Measurements from ENCODE around the gene HPCAL1. TPM values are rescaled to one million over a fixed set of nuclear protein-coding genes. Genes with fewer than 3 reads are reported as not detected.

Gene HPCAL1
- total and polyA plus RNA-seq, 2 experiments from 2014 or later = 8.3 to 25.4 TPM

- TF ChIP-seq ETS1 (IDR thresholded peaks at IDR 0.05) = no peak
- no peak for TF ChIP-seq POLR2AphosphoS5 (IDR thresholded peaks at IDR 0.05; ENCODE audit: low read depth)
- TF ChIP-seq CTCF (conservative IDR thresholded peaks at IDR 0.05; ENCODE audit: low read depth in 2 of 2) = no peak
- TF ChIP-seq ZNF331 (CRISPR knock-in tag; IDR thresholded peaks at IDR 0.05; ENCODE audit: low read depth) = no peak
These were observed 36.5 kb upstream of the HPCAL1 start (continued) for GRCh38 chr2:10266133-10266620.

- Histone ChIP-seq H3K36me3 (ENCODE audit: insufficient read depth) (no peaks in the 10 kb centered on the region), H4K20me1 (replicated peaks; ENCODE audit: insufficient read depth) (no peaks in the 10 kb centered on the region), H3K79me2 (replicated peaks; ENCODE audit: insufficient read depth) (no peaks in the 10 kb centered on the region), H3F3A (replicated peaks; ENCODE audit: low read depth) (no peaks in the 10 kb centered on the region), H3K4me2 (no peak overlapping the region), H2AFZ (no peak overlapping the region), H3K4me1 (ENCODE audit: insufficient read depth) (no peaks in the 10 kb centered on the region), H3K4me3 (no peak overlapping the region), H3K27ac (ENCODE audit: low read depth) (no peak overlapping the region), H3K9me2 (ENCODE audit: insufficient read depth) (no peaks in the 10 kb centered on the region), H3K27me3 (ENCODE audit: insufficient read depth) (no peaks in the 10 kb centered on the region)
- H3K27me3 Mint-ChIP-seq (ENCODE audit: insufficient read depth, low read depth, poor library complexity) = peaks cover 6% of the 10 kb centered on the region
- H3K4me3 Mint-ChIP-seq = no peak overlapping the region
- H3K36me3 Mint-ChIP-seq (ENCODE audit: low read depth) = no peaks in the 10 kb centered on the region
- ATAC-seq (no peak), DNase-seq (ENCODE audit: low spot score) (no peak)
- H3K9me3 Mint-ChIP-seq = no peaks in the 10 kb centered on the region
- peaks cover 2% of the 10 kb centered on the region; the same call in 1 of the 3 replicates for H3K4me1 Mint-ChIP-seq
- no peak overlapping the region for H3K27ac Mint-ChIP-seq
- TF ChIP-seq POLR2AphosphoS5 (IDR thresholded peaks at IDR 0.05; ENCODE audit: low read depth) = no peak
- no peak for TF ChIP-seq REST (IDR thresholded peaks at IDR 0.05; ENCODE audit: unreplicated experiment)
- TF ChIP-seq EZH2 (IDR thresholded peaks at IDR 0.05; ENCODE audit: low read depth, unreplicated experiment) = no peak
- no peak for TF ChIP-seq NANOG (IDR thresholded peaks at IDR 0.05; ENCODE audit: borderline replicate concordance)
- TF ChIP-seq ETS1 (IDR thresholded peaks at IDR 0.05) = no peak
- no peak for TF ChIP-seq ZNF462 (CRISPR knock-in tag; IDR thresholded peaks at IDR 0.05)
- no peak for TF ChIP-seq STAT1 (IDR thresholded peaks at IDR 0.05; ENCODE audit: unreplicated experiment)
These were observed 35.7 kb upstream of the HPCAL1 start for GRCh38 chr2:10267036-10267435.

All from GM23338 (cell line).